ENCODE measurements around the gene CARD10. TPM values are rescaled to one million over a fixed set of nuclear protein-coding genes. Genes with fewer than 3 reads are reported as not detected.

Gene CARD10
- total RNA-seq, 1 donor from 2014 or later: 13.5 TPM

GRCh38 chr22:37488337-37489135 lies 30.7 kb downstream of the CARD10 start:
- no peak for TF ChIP-seq CTCF (IDR thresholded peaks at IDR 0.05)
- Mint-ChIP-seq H3K27me3 (ENCODE audit: low read depth) (no peaks in the 10 kb centered on the region), H3K4me3 (ENCODE audit: unreplicated experiment) (no peak overlapping the region), H3K36me3 (ENCODE audit: low read depth) (peaks cover 12% of the 10 kb centered on the region), H3K9me3 (ENCODE audit: low read depth) (no peaks in the 10 kb centered on the region), H3K27ac (ENCODE audit: unreplicated experiment) (no peak overlapping the region), H3K4me1 (ENCODE audit: low read depth) (peaks cover 20% of the 10 kb centered on the region)
- no peak for DNase-seq (ENCODE audit: low spot score)

GRCh38 chr22:37487571-37487970 lies 31.6 kb downstream of the CARD10 start:
- Mint-ChIP-seq H3K9me3 (ENCODE audit: low read depth) (no peaks in the 10 kb centered on the region), H3K4me3 (ENCODE audit: unreplicated experiment) (no peak overlapping the region), H3K36me3 (ENCODE audit: low read depth) (peaks cover 11% of the 10 kb centered on the region), H3K27me3 (ENCODE audit: low read depth) (no peaks in the 10 kb centered on the region), H3K4me1 (ENCODE audit: low read depth) (peaks cover 22% of the 10 kb centered on the region), H3K27ac (ENCODE audit: unreplicated experiment) (no peak overlapping the region)
- DNase-seq (ENCODE audit: low spot score): no peak
- TF ChIP-seq CTCF (IDR thresholded peaks at IDR 0.05): no peak

GRCh38 chr22:37487129-37487528 lies 32.1 kb downstream of the CARD10 start:
- TF ChIP-seq CTCF (IDR thresholded peaks at IDR 0.05): no peak
- no peak overlapping the region for H3K4me3 Mint-ChIP-seq (ENCODE audit: unreplicated experiment)
- H3K36me3 Mint-ChIP-seq (ENCODE audit: low read depth): peaks cover 11% of the 10 kb centered on the region
- H3K27me3 Mint-ChIP-seq (ENCODE audit: low read depth): no peaks in the 10 kb centered on the region
- H3K27ac Mint-ChIP-seq (ENCODE audit: unreplicated experiment): no peak overlapping the region
- DNase-seq (ENCODE audit: low spot score): no peak
- no peaks in the 10 kb centered on the region for H3K9me3 Mint-ChIP-seq (ENCODE audit: low read depth)
- H3K4me1 Mint-ChIP-seq (ENCODE audit: low read depth): peaks cover 22% of the 10 kb centered on the region

GRCh38 chr22:37486224-37486845 lies 32.9 kb downstream of the CARD10 start, which contains the start of gene MFNG:
Gene MFNG (minus strand): TSS chr22:37486384. CDS start chr22:37486177, 207 bp downstream.
- no peak within 1 kb of the TSS for H3K27ac Mint-ChIP-seq (ENCODE audit: unreplicated experiment)
- no peaks in the 10 kb centered on the region for H3K27me3 Mint-ChIP-seq (ENCODE audit: low read depth)
- peaks cover 10% of the 10 kb centered on the region for H3K36me3 Mint-ChIP-seq (ENCODE audit: low read depth)
- H3K4me1 Mint-ChIP-seq (ENCODE audit: low read depth): peaks cover 22% of the 10 kb centered on the region
- TF ChIP-seq CTCF (IDR thresholded peaks at IDR 0.05): peak; percentile 40
- H3K9me3 Mint-ChIP-seq (ENCODE audit: low read depth): no peaks in the 10 kb centered on the region
- DNase-seq (ENCODE audit: low spot score): no peak
- H3K4me3 Mint-ChIP-seq (ENCODE audit: unreplicated experiment): no peak within 1 kb of the TSS

DNA sequence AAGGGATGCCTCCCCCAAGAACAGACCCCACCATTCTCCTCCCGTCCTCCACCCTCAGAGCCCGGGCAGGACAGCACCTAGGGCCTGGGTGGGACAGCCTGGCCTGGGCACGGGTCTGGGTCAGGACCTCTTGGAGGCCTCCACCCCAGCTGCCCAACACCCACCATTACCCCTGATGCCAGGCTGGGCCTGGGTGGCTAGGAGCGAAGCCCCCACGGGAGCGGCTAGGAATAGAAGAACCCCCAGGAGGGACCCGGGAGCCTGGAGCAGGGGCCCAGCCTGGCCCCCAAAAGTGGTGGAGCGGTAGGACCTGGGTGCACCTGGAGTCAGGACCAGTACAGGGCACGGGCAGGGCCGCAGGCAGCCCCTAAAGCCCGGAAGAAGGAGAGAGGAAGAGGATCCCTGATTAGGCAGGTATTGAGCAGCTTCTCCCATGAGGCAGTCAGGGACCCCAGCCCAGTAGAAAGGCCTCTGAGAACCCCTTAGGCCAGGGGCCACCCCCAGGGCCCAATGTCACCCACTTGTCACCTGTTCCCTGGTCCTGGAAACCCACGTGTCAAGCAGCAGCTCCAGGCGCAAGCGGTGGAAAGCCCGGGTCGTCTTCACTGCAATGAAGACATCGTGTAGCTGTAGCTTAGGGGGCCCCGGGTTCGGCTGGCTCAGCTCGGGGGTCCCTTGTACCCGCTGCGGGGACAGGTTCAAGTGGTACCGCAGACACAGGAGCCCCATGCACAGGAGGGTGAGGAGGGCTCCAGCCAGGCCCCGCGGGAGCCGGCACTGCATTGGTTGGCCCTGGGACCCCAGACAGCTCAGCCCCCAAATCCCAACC lies 33.6 kb downstream of the CARD10 start:
- Mint-ChIP-seq H3K36me3 (ENCODE audit: low read depth) (peaks cover 8% of the 10 kb centered on the region), H3K4me1 (ENCODE audit: low read depth) (peaks cover 22% of the 10 kb centered on the region), H3K27me3 (ENCODE audit: low read depth) (no peaks in the 10 kb centered on the region), H3K4me3 (ENCODE audit: unreplicated experiment) (no peak overlapping the region), H3K27ac (ENCODE audit: unreplicated experiment) (no peak overlapping the region), H3K9me3 (ENCODE audit: low read depth) (no peaks in the 10 kb centered on the region)
- no peak for TF ChIP-seq CTCF (IDR thresholded peaks at IDR 0.05)
- DNase-seq (ENCODE audit: low spot score): no peak
